Pancreas (tissue), 10 donors: ENCODE data around the gene CABYR. TPM values are rescaled to one million over a fixed set of nuclear protein-coding genes. Genes with fewer than 3 reads are reported as not detected.

Experiments used
- ATAC-seq, 4 donors: fragments of 200-7000 bp; cut with Tn5 transposase; one replicate each; pipeline versions ENCODE4 v1.8.0 to v1.9.1; 2020; ENCODE audit warnings: mild to moderate bottlenecking in 4 of 4, moderate library complexity in 4 of 4
- DNase-seq, 6 donors: peaks; one replicate each; pipeline ENCODE4 v3.0.0-alpha.2; 2020
- FAIRE-seq: peaks from 2 replicates; lab custom pipeline; 2012; peaks lifted over from hg19 to GRCh38; lab: Jason Lieb, UNC
- H3K27ac ChIP-seq, 4 donors: fragments of 200-600 bp; sonication (generic); 1 replicate in 3 of 4; 2 replicates in 1 of 4; pipeline versions ENCODE4 v1.5.0 to v1.8.0; 2020
- H3K27me3 ChIP-seq, 4 donors: fragments of 200-600 bp; one replicate each; pipeline ENCODE4 v1.8.0; 2021
- H3K36me3 ChIP-seq, 3 donors: fragments of 200-600 bp; sonication (generic) in 1 of 3; one replicate each; pipeline versions ENCODE4 v1.5.0 to v1.8.0; 2020 to 2021
- H3K4me1 ChIP-seq, 3 donors: fragments of 200-600 bp; one replicate each; pipeline ENCODE4 v1.8.0; 2021
- H3K4me3 ChIP-seq, 4 donors: fragments of 200-600 bp; sonication (generic) in 2 of 4; one replicate each; pipeline versions ENCODE4 v1.5.0 to v1.8.0; 2020 to 2021
- H3K9me3 ChIP-seq, 4 donors: fragments of 200-600 bp; one replicate each; pipeline ENCODE4 v1.8.0; 2021
- CTCF ChIP-seq, 4 donors: fragments of 200-600 bp; sonication (generic) in 3 of 4; IDR thresholded peaks; one replicate each; pipeline versions ENCODE4 v1.5.0 to v1.8.0; 2021; ENCODE audit warnings: antibody characterized with exemption in 4 of 4
- WGBS, 2 donors: extraction: QIAGEN DNeasy Blood & Tissue Kit; methylation state at CpG; one replicate each; pipeline ENCODE4 v1.1.7; 2013; 5-methylcytosine and 5-hydroxymethylcytosine counted together
- intact Hi-C, 3 donors: fragments of 100-400 bp; cut with DNase I; formaldehyde crosslinking; loops; one replicate each; pipeline versions ENCODE4 v1.11.1 to v1.14.2; 2022
- polyA plus RNA-seq, 2 donors: library from polyadenylated mRNA; stranded (reverse); fragments of 200-250 nt; gene quantifications; one replicate each; pipeline ENCODE4 v1.2.3, GENCODE V29; 2013
- total RNA-seq, 6 donors: library from RNA; stranded (reverse); fragmentation: NEBNext Ultra II Directional in 4 of 6; extraction: Animal tissue kit (Norgen Biotek cat#: 25700) in 4 of 6; gene quantifications; one replicate each; pipeline versions ENCODE4 v1.2.1 to v1.2.4, GENCODE V29; 2021 to 2023
- donor health status: healthy with polysubstance abuse.
- donor health status: DM: no; HTN: no; CAD: no; lungs with moderate emphysema.
- donor health status: DM: no; HTN: no; CAD: no.
- donor health status: control.
- donor health status: control.
- donor health status: Bipolar disorder and iron deficiency.
- donor health status: DM: yes; HTN: yes; CAD: no.
- donor health status: DM: no; HTN: no; CAD: no.
- donor health status: DM: no; HTN: no; CAD: no.
- donor health status: DM: yes; HTN: yes; CAD: no.

CABYR gene
- total and polyA plus RNA-seq, 8 donors = 0.20 to 0.78 (median 0.25) TPM; not detected in 1

GRCh38 chr18:24126155-24126961, 12.5 kb upstream of the CABYR start:
- H3K27me3 ChIP-seq = no peaks in the 10 kb centered on the region
- no peak for TF ChIP-seq CTCF (IDR thresholded peaks at IDR 0.05)
- no peaks in the 10 kb centered on the region for H3K4me1 ChIP-seq
- H3K36me3 ChIP-seq = peaks cover 0 to 9% (median 0%) of the 10 kb centered on the region in 3 donors
- no peak for ATAC-seq
- no peak for FAIRE-seq
- no peak overlapping the region for H3K27ac ChIP-seq
- H3K9me3 ChIP-seq = no peaks in the 10 kb centered on the region
- intact Hi-C loops = no loop called here
- DNase-seq = no peak
- H3K4me3 ChIP-seq = no peak overlapping the region
- 59 to 61% methylated on average over 3 of the region's 3 CpGs for WGBS, 2 donors

GRCh38 chr18:24127735-24128134, 11.1 kb upstream of the CABYR start:
- intact Hi-C loops = no loop called here
- Histone ChIP-seq H3K9me3 (no peaks in the 10 kb centered on the region), H3K4me1 (no peaks in the 10 kb centered on the region), H3K27me3 (no peaks in the 10 kb centered on the region), H3K4me3 (no peak overlapping the region), H3K27ac (no peak overlapping the region), H3K36me3 (peaks cover 0 to 9% (median 0%) of the 10 kb centered on the region in 3 donors)
- ATAC-seq (no peak), FAIRE-seq (no peak), DNase-seq (no peak)
- 74 to 82% methylated on average over 3 of the region's 3 CpGs for WGBS, 2 donors
- no peak for TF ChIP-seq CTCF (IDR thresholded peaks at IDR 0.05)

GRCh38 chr18:24128700-24129099, 10.2 kb upstream of the CABYR start:
- no peak for DNase-seq
- Histone ChIP-seq H3K36me3 (peaks cover 0 to 9% (median 0%) of the 10 kb centered on the region in 3 donors), H3K27me3 (no peaks in the 10 kb centered on the region), H3K4me1 (no peaks in the 10 kb centered on the region), H3K27ac (no peak overlapping the region), H3K4me3 (no peak overlapping the region), H3K9me3 (no peaks in the 10 kb centered on the region)
- 93 to 98% methylated on average over 4 of the region's 4 CpGs for WGBS, 2 donors
- FAIRE-seq = no peak
- no peak for TF ChIP-seq CTCF (IDR thresholded peaks at IDR 0.05)
- intact Hi-C loops = no loop called here
- no peak for ATAC-seq

DNA sequence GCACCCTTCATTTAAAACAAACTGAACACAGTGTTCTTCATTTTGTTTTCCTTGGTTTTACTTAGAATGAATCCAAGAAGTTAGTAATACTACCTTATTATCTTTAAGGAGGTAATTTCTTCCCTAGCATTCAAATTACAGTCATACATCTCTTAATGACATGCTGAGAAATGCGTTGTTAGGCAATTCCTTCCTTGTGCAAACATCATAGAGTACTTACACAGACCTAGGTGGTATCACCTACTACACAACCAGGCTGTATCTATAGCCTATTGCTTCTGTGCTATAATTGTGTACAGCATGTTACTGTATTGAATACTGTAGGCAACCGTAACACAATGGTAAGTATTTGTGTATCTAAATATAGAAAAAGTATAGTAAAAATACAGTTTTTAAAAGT, 8.4 kb upstream of the CABYR start:
- intact Hi-C loops = no loop called here
- Histone ChIP-seq H3K36me3 (peaks cover 0 to 9% (median 0%) of the 10 kb centered on the region in 3 donors), H3K4me1 (no peaks in the 10 kb centered on the region), H3K27me3 (no peaks in the 10 kb centered on the region), H3K9me3 (no peaks in the 10 kb centered on the region), H3K4me3 (no peak overlapping the region), H3K27ac (no peak overlapping the region)
- WGBS, 2 donors = 53 to 54% methylated on average over 2 of the region's 2 CpGs
- DNase-seq (no peak), ATAC-seq (no peak), FAIRE-seq (no peak)
- TF ChIP-seq CTCF (IDR thresholded peaks at IDR 0.05) = no peak

GRCh38 chr18:24136967-24137373, 1.9 kb upstream of the CABYR start:
- FAIRE-seq = no peak
- Histone ChIP-seq H3K9me3 (no peaks in the 10 kb centered on the region), H3K4me1 (no peaks in the 10 kb centered on the region), H3K27me3 (no peaks in the 10 kb centered on the region), H3K27ac (no peak overlapping the region), H3K4me3 (no peak overlapping the region), H3K36me3 (no peaks in the 10 kb centered on the region)
- intact Hi-C loops = no loop called here
- WGBS, 2 donors = 65 to 73% methylated on average over 3 of the region's 3 CpGs
- no peak for DNase-seq
- no peak for TF ChIP-seq CTCF (IDR thresholded peaks at IDR 0.05)
- no peak for ATAC-seq
